SU-DHL-6 (cell line): ENCODE data around the gene LRP1B.

Experiments
- EZH2phosphoT487 ChIP-seq: fragments of 200-600 bp; sonication (generic), shearing (Covaris generic); conservative IDR thresholded peaks from 2 replicates; pipeline ENCODE4 v1.6.1; 2018; ENCODE audit warnings: mild to moderate bottlenecking, antibody characterized with exemption, low read length, moderate library complexity, mixed read lengths
- TF ChIP-seq, protein P1 (sequence below): fragments of 200-600 bp; sonication (generic); IDR thresholded peaks from one replicate; pipeline ENCODE4 v1.5.1; 2017; ENCODE audit warnings: antibody characterized with exemption, mild to moderate bottlenecking, low read length, moderate library complexity; ENCODE audit not compliant: insufficient read depth, poor library complexity, severe bottlenecking

- TF ChIP-seq, protein P1, sequence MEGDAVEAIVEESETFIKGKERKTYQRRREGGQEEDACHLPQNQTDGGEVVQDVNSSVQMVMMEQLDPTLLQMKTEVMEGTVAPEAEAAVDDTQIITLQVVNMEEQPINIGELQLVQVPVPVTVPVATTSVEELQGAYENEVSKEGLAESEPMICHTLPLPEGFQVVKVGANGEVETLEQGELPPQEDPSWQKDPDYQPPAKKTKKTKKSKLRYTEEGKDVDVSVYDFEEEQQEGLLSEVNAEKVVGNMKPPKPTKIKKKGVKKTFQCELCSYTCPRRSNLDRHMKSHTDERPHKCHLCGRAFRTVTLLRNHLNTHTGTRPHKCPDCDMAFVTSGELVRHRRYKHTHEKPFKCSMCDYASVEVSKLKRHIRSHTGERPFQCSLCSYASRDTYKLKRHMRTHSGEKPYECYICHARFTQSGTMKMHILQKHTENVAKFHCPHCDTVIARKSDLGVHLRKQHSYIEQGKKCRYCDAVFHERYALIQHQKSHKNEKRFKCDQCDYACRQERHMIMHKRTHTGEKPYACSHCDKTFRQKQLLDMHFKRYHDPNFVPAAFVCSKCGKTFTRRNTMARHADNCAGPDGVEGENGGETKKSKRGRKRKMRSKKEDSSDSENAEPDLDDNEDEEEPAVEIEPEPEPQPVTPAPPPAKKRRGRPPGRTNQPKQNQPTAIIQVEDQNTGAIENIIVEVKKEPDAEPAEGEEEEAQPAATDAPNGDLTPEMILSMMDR: no peak
- TF ChIP-seq EZH2phosphoT487: no peak
Observed at GRCh38 chr2:140512106-140512505, 1618.7 kb downstream of the LRP1B start.
